ENCODE measurements around the gene NCCRP1. TPM values are rescaled to one million over a fixed set of nuclear protein-coding genes. Genes with fewer than 3 reads are reported as not detected.

NCCRP1 gene
- total RNA-seq, 4 donors from 2014 or later, result not detected

DNA sequence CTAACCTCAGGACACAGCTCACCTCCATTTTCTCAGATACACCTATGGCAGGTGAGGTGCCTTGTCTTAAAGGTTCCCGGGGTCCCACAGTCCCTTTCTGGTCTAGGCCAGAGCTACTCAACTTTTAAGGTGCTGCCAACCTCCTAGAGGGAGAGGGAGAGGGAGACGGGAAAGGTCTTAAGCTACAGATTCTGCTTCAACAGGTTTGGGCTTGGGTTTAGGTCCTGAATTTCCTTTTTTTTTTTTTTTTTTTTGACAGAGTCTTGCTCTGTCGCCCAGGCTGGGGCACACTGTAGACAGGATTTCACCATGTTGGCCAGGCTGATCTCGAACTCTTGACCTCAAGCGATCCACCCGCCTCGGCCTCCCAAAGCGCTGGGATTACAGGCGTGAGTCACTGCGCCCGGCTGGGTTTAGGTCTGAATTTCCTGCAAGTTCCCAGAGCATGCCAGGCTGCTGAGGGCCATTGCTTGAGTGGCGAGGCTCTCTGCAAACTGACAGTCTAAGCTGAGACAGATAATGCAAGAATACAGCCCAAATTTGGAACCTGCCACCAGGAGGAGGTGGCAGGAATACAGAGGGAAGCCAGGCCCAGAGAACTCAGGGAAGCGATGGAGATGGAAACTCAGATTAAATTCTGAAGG, 15.1 kb downstream of the NCCRP1 start:
- TF ChIP-seq, protein P1, sequence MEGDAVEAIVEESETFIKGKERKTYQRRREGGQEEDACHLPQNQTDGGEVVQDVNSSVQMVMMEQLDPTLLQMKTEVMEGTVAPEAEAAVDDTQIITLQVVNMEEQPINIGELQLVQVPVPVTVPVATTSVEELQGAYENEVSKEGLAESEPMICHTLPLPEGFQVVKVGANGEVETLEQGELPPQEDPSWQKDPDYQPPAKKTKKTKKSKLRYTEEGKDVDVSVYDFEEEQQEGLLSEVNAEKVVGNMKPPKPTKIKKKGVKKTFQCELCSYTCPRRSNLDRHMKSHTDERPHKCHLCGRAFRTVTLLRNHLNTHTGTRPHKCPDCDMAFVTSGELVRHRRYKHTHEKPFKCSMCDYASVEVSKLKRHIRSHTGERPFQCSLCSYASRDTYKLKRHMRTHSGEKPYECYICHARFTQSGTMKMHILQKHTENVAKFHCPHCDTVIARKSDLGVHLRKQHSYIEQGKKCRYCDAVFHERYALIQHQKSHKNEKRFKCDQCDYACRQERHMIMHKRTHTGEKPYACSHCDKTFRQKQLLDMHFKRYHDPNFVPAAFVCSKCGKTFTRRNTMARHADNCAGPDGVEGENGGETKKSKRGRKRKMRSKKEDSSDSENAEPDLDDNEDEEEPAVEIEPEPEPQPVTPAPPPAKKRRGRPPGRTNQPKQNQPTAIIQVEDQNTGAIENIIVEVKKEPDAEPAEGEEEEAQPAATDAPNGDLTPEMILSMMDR (IDR thresholded peaks at IDR 0.05; ENCODE audit: low read depth), result no peak

DNA sequence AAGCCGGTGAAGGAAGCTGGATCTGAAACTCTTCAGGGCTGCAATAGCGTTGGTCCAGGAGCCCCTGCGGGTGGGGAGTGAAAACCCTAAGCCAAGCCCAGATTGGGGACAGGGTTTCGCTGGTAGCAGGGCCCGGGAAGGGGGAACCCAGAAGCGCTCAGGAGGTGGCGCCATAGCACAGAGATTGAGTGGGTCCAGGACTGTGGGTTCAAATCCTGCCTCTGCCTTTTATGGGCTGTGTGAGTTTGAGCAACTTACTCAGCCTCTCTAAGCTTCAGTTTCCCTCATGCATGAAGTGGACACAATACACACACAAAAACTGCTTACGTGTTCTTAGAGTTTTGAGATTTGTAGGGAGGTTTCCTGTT, 15.6 kb downstream of the NCCRP1 start:
- TF ChIP-seq, protein P1 (IDR thresholded peaks at IDR 0.05; ENCODE audit: low read depth), result no peak

DNA sequence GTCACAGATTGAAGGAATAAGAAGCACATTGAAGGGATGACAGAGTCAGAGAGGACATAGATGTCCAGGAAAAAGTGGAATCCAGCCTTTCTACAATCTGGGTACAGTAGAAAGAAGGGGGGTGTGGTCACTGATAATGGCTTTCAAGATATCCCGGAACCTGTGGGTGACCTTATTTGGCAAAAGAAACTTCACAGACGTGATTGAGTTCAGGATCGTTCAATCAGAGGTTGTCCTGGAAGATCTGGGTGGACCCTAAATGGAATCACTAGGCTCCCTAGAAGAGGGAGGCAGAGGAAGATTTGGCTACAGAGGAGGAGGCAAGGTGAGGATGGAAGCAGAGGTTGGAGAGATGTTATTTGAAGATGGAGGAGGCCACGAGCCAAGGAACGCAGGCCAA, 20.3 kb downstream of the NCCRP1 start:
- TF ChIP-seq, protein P1 (IDR thresholded peaks at IDR 0.05; ENCODE audit: low read depth), result no peak

DNA sequence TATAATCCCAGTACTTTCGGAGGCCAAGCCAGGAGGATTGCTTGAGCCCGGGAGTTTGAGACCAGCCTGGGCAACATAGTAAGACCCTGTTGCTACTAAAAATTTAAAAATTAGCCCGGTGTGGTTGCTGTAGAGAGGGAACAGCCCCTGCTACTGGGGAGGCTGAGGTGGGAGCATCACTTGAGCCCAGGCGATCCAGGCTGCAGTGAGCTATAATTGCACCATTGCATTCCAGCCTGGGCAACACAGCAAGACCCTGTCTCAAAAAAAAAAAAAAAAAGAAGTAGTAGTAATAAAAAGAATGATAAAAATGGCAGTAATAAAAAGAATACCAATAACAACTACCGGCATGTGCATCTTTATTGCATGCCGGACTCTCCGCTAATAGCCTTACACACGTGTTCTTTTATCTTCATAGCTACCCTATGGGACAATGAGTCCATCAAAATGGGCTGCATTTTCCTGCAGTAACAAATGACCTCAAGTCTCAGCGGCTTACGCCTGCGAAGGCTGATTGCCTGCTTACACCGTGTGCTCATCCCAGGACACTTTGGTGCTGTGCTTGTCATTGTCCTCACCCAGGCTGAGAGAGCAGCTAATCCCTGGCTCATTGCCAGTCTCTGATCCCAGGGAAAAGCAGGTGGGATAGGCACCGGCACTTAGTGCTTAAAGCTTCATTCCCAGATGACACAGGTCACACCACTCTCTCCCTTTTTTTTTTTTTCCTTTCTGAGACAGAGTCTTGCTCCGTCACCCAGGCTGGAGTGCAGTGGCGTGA, 21.7 kb downstream of the NCCRP1 start:
- TF ChIP-seq, protein P1 (IDR thresholded peaks at IDR 0.05; ENCODE audit: low read depth), result no peak

DNA sequence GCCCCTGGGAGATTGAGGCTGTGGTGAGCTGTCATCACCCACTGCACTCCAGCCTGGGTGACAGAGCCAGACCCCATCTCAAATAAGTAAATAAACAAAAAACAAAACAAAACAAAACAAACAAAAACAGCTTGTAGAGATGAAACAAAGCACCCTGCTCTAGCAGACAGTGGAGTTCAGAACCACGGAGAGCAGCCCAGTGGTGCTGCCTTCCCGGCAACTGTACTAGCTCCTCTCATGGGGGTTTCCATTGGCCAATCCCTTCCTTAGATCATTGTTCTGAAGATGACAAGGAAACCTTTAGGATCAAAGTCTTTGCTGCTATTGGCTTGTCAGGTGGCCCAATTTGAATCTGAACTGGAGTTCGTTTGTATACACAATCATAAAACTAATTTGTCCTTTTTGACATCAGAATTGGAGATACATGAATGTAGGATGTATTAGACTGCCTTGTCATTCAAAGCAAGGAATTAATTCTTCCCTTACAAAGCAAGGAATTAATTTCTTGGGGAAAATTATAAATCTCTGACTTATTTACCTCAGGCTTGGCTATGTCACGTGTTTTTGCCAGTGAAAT, 27.0 kb downstream of the NCCRP1 start:
- TF ChIP-seq, protein P1 (IDR thresholded peaks at IDR 0.05; ENCODE audit: low read depth), result no peak

DNA sequence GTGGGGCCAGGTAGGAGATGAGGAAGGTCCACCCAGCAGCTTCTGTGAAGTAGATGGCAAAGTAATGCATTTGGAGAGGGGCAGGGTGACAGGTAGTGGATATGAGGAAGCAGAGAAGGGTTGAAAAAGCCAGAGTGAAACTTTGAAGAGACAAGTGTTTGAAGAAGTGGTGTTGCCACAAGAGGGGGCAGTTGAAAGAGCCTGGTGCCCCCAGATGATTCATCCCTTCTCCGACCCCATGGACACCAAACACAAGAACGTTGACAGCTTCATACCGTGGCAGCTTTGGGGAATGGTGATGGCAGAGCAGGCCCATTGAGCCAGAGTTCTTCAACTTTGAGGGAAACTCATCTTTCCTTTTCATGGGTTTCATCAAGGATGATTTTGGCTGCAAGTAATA, 28.1 kb downstream of the NCCRP1 start:
- TF ChIP-seq, protein P1 (IDR thresholded peaks at IDR 0.05; ENCODE audit: low read depth), result no peak

DNA sequence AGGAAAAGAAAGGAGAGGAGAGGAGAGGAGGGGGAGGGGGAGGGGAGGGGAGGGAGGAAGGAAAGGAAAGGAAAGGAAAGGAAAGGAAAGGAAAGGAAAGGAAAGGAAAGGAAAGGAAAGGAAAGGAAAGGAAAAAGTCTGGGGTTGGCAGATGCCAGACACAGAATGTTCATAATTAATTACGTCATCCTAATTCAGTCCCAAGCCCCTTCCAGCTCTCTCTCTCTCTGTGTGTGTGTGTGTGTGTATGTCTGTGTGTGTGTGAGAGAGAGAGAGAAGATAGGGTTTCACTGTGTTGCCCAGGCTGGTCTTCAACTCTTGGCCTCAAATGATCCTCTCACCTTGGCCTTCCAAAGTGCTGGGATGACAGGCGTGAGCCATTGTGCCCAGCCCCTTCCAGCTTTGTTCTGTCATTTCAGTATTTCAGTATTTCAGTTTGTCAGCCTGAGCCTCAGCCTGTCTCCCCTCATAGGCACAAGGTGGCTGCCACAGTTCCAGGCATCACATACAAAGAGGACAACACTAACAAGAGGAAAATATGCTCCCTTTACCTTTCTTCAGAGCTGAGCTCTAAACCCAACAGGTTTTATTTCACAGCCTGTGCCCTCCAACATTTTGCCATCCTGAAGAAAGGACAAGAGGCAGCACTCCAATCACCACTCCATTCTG, 33.5 kb downstream of the NCCRP1 start:
- TF ChIP-seq, protein P1 (IDR thresholded peaks at IDR 0.05; ENCODE audit: low read depth), result no peak

All from subcutaneous adipose tissue (tissue), 4 donors.